K562 treated with DMSO at 1 percent for 12 hours (cell line): ENCODE measurements around the gene MME. TPM values are rescaled to one million over a fixed set of nuclear protein-coding genes. Genes with fewer than 3 reads are reported as not detected.

ENCODE experiments used
- total RNA-seq: library from RNA; unstranded; fragments of 300-600 nt; gene quantifications from 2 replicates; pipeline ENCODE4 v1.2.3, GENCODE V29; 2022; ENCODE audit not compliant: insufficient read depth

MME gene
- 0.14 and 1.9 TPM in 2 replicates for total RNA-seq

GRCh38 chr3:155079746-155080487 is at the start of gene MME:
MME (plus strand) TSS chr3:155080319; CDS start chr3:155084168, 3,849 bp downstream.

Other genes starting within 250 kb of the MME start
- not detected in 2 replicates for gene STRIT1, start 213.4 kb downstream of the MME start, total RNA-seq